OCI-LY1 (cell line): ENCODE data around the gene SMTNL1.

Experiments
- CTCF ChIP-seq: fragments of 200-600 bp; sonication (generic), shearing (Covaris generic); IDR thresholded peaks from 2 replicates; pipeline ENCODE4 v1.5.1; 2017; ENCODE audit warnings: mild to moderate bottlenecking, antibody characterized with exemption, low read length, moderate library complexity, mixed read lengths
- EZH2 ChIP-seq: fragments of 200-600 bp; sonication (generic), shearing (Covaris generic); IDR thresholded peaks from 2 replicates; pipeline ENCODE4 v1.8.0; 2017; ENCODE audit warnings: borderline replicate concordance, mixed run types, mild to moderate bottlenecking, antibody characterized with exemption, low read length, moderate library complexity, mixed read lengths

GRCh38 chr11:57496109-57496820 is 41.1 kb upstream of the SMTNL1 start:
- no peak for TF ChIP-seq CTCF
- TF ChIP-seq EZH2: no peak
